H1 (cell line): Measurements from ENCODE around the gene RNF128. TPM values are rescaled to one million over a fixed set of nuclear protein-coding genes. Genes with fewer than 3 reads are reported as not detected.

ENCODE experiments used
- CHD7 ChIP-seq: fragments of 300-600 bp; sonication (generic); IDR thresholded peaks from 2 replicates; pipeline ENCODE4 v1.7.1; 2012; ENCODE audit warnings: low read length, moderate library complexity, mild to moderate bottlenecking, inconsistent platforms; ENCODE audit not compliant: insufficient replicate concordance
- CREB1 ChIP-seq: IDR thresholded peaks from 2 replicates; pipeline ENCODE4 v1.6.1; 2012; ENCODE audit warnings: inconsistent platforms
- NANOG ChIP-seq: IDR thresholded peaks from 2 replicates; pipeline ENCODE4 v1.6.1; 2011; ENCODE audit warnings: low read length, low read depth, mild to moderate bottlenecking, inconsistent platforms; ENCODE audit not compliant: insufficient read depth, poor library complexity, severe bottlenecking
- RXRA ChIP-seq: IDR thresholded peaks from 2 replicates; pipeline ENCODE4 v1.6.1; 2011; ENCODE audit warnings: low read depth, mild to moderate bottlenecking, low read length, moderate library complexity; ENCODE audit not compliant: insufficient read depth
- ZNF274 ChIP-seq: IDR thresholded peaks from 2 replicates; pipeline ENCODE4 v1.7.0; 2012; ENCODE audit warnings: low read length, borderline replicate concordance; ENCODE audit errors: extremely low read depth
- polyA plus RNA-seq, 7 experiments: library from polyadenylated mRNA; depleted of rRNA in 3 of 7; stranded (reverse) in 5 of 7; unstranded in 2 of 7; fragments of >200 nt in 5 of 7; fragments of 200-250 nt in 2 of 7; gene quantifications; 1 replicate in 5 of 7; 2 replicates in 1 of 7; 4 replicates in 1 of 7; pipeline versions ENCODE4 v1.2.1 to v1.2.3, GENCODE V29; 2011 to 2013; ENCODE audit warnings: missing spikeins in 2 of 7, mixed read lengths in 2 of 7
- total RNA-seq: library from RNA; stranded (reverse); fragmentation: NEBNext Ultra II Directional; extraction: Animal tissue kit (Norgen Biotek cat#: 25700); gene quantifications from 2 replicates; pipeline ENCODE4 v1.2.1, GENCODE V29; 2021

Gene RNF128
- total and polyA plus RNA-seq, 2 of the 8 experiments (the other 6 are each of a cell fraction or from before 2014, with no cell fraction given) = 0.74 to 2.0 TPM

DNA sequence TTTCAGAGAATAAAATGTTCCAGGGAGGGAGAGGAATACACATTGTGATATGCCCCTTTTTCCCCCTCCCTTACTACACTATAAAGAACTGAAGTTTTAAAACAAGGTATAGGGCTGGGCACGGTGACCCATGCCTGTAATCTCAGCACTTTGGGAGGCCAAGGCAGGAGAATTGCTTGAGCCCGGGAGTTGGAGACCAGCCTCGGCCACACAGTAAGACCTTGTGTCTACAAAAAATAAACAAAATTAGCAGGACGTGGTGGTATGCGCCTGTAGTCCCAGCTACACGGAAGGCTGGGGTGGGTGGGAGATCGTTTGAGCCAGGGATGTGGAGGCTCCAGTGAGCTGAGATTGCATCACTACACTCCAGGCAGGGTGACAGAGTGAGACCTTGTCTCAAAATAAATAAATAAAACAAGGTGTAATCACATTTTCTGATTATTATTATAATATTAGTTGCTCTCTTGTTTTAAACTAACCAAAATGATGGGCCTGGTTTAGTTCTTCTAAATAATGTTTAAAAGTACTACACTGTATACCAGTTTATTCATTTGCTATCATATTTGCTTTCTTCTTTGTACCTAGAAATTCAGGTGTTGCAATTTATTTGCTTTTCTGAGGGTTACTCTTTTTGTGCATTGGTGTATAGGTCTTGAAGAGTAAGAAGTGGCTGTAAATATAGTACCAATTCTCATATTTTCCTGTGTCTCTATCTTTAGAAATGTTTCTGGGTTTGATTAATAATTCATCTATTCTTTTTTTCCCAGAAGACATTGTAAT lies 84.8 kb downstream of the RNF128 start (continued):
- TF ChIP-seq CHD7 = no peak
- TF ChIP-seq ZNF274 = no peak
- no peak for TF ChIP-seq RXRA
- no peak for TF ChIP-seq NANOG
- no peak for TF ChIP-seq CREB1
